GM18520 (cell line): ENCODE data around the gene TFR2.

Experiments
- ATAC-seq: cut with Tn5 transposase; IDR thresholded peaks from one replicate; pipeline ENCODE4 v1.9.1; 2021; ENCODE audit not compliant: unreplicated experiment

TFR2 gene

DNA sequence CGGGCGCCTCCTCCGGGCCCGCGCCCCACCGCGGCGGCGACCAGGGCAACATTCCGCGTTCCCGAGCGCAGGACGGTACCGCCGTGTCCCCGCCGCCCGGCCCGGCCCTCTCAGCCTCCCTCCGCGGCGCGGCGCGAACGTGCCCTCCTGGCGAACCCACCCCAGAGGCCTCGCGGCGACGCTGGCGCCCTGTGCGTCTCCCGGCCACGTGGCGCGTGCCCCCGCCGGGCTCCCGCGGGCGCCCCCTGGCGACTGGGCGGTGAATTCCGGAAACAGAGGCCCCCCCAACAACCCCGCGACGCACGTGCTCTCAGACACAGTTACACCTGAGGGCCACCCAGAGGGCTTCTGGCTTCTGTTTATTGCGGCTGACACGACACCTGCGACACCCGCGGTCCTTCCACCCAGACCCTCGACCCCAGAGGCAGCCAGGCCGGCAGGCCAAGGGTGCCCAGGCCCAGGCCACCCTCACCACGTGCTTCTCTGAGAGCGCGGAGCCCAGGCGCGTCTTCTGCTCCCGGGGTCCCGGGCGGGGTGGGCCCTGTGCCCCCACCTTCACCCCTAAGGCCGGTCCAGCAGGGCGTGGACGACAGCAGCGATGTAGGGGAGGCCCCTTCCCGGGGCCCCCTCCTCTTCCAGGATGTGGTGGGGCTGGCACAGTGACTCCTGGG is 67.5 kb downstream of the TFR2 start, which contains the start of gene SAP25:
Gene SAP25, minus strand, starts transcription at position 210 of the 671 bp plus-strand sequence. Its CDS starts 158 bp downstream, at position 52.
- no peak for ATAC-seq

DNA sequence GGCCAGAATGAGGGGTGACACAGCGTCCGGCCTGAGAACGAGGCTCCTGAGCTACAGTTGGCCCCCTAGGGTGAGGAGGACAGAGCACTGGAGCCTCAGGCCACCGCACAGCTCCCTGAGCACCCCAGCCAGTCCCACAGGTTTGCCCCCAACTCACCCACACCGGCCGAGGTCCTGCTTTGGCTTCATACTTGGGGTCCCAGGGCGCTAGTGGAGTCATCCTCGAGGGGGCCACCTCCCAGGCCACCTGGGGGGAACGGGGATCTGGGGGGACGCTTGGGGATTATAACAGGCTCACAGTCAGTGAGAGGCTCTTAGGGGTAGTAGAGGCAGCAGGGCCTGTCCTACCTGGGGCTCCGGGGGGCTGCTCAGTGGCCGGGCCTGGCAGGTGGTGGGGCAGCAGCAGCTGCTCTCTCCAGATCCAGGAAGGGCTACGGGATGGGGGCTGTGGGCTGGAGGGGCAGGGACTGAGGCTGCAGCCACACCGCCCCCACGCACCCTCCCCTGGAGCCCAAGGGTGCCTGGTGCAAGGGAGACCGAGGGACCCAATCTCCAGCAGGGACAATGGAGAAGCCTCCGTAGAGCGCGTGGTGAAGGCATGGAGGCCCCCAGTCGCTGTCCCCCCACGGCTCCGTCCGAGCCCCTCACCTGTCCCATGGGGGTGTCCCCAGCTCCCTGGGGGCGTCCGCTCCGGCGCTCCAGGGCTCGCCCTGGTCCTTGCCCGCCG is 68.2 kb downstream of the TFR2 start:
- no peak for ATAC-seq

GRCh38 chr7:100572281-100572948 is 68.9 kb downstream of the TFR2 start:
- ATAC-seq, result no peak

DNA sequence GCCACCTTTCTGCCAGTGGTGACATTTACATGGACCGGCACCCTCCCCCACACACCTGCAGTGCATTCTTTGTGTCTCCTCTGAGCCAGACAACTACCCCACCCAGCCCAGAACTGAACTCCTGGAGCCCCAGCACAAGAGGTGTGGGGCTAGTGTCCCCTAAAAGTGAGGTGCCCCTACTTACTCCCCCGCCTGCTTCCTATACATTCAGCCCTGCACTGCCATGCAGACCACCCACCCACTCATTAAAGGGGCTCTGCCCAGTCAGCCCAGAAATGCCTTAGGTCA is 69.6 kb downstream of the TFR2 start:
- no peak for ATAC-seq

GRCh38 chr7:100570954-100571828 is 70.2 kb downstream of the TFR2 start:
- no peak for ATAC-seq
